GM20000 (cell line): ENCODE data around the gene ZFR.

Experiments
- DNase-seq: peaks from one replicate; pipeline ENCODE4 v3.0.0; 2012; ENCODE audit warnings: low spot score
- CTCF ChIP-seq: IDR thresholded peaks from 2 replicates; pipeline ENCODE4 v1.5.1; 2012; ENCODE audit warnings: mild to moderate bottlenecking, control low read depth; ENCODE audit errors: extremely low read depth, missing control alignments

The ZFR gene

GRCh38 chr5:32312197-32312594 is 132.3 kb downstream of the ZFR start:
- DNase-seq: no peak
- TF ChIP-seq CTCF: no peak

- peak; percentile 22 for DNase-seq
- no peak for TF ChIP-seq CTCF
These were observed 132.9 kb downstream of the ZFR start for GRCh38 chr5:32311404-32312196.

GRCh38 chr5:32309761-32310160 is 134.8 kb downstream of the ZFR start:
- DNase-seq: no peak
- TF ChIP-seq CTCF: no peak

- no peak for TF ChIP-seq CTCF
- DNase-seq: no peak
These were observed 135.6 kb downstream of the ZFR start for GRCh38 chr5:32308946-32309345.

- no peak for TF ChIP-seq CTCF
- no peak for DNase-seq
These were observed 136.8 kb downstream of the ZFR start for GRCh38 chr5:32307769-32308194.

GRCh38 chr5:32304622-32305021 is 139.9 kb downstream of the ZFR start:
- no peak for TF ChIP-seq CTCF
- no peak for DNase-seq
